ENCODE data around the gene NOL9.

NOL9 gene

DNA sequence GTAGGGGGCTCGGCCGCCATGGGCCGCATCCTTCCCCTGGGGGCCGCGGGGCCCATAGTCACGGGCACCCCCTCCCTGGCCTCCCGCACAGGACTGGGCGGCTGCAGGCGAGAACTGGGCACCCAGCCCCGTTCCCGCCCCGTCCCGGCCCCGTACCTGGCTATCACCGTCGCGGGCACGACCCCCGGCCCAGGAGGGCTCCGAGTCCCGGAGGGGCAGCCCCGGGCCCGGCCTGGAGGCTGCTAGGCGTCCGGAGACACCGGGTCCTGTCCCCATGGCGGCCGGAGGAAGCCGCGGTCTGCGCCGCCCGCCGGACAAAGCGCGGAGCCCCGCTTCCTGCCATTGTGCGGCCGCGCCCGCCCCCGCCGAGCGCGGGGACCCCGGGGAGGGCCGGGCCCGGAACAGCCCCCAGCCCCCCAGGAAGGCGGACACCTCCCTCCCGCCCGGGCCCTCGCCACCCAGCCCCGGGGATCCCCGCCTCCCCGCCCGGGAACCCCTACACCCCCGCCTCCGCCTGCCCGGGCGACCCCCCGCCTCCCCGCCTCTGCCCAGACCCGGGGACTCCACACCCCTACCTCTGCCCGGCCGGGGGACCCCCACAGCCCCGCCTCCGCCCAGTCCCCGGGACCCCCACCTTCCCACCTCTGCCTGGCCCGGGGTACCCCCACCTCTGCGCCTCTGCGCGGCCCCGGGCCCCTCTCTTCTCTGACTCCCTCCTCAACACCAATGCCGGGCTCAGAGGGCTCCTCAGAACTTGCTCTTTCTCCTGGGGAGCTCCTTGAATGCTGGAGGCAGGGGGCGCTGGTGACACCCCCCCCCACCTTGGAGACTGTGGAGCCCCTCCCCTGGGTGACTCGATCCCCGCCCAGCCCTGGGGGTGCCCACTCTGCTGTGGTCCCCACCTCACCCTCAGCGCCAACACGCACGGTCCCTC, 68.9 kb downstream of the NOL9 start:
- no peak for DNase-seq

DNA sequence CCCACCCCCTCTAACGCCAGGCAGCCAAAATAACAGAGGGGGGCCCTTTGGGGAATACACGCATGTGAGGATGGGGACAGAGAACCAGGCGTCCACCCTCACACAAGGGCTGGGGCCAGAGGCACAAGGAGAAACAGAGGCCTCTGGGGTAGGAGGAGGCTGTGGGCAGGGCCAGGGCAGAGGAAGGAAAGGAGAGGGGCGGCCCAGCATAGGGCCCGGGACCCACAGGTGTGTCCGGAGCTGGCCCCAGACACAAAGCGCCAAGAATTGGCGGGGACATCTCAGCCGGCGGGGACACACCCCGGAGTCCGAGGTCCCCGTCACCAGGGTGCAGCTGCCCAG, 69.5 kb downstream of the NOL9 start:
- DNase-seq = no peak

DNA sequence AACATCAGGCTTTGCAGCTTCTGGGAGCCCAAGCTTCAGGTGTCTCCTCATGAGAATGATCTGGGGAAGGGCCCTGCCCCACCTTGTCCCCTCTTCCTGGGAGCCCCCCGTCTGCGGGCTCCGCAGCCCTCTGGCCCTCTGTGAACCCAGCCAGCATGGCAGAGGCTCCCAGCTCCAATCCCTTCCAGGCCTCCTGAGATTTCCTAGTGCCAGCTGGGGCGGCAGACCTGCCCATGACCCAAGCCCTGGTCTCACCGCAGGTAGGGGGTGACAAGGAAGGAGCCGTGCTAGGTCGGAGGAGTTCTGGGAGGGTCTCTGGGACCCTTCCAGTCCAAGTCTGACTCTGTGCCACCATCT, 70.6 kb downstream of the NOL9 start:
- no peak for DNase-seq

DNA sequence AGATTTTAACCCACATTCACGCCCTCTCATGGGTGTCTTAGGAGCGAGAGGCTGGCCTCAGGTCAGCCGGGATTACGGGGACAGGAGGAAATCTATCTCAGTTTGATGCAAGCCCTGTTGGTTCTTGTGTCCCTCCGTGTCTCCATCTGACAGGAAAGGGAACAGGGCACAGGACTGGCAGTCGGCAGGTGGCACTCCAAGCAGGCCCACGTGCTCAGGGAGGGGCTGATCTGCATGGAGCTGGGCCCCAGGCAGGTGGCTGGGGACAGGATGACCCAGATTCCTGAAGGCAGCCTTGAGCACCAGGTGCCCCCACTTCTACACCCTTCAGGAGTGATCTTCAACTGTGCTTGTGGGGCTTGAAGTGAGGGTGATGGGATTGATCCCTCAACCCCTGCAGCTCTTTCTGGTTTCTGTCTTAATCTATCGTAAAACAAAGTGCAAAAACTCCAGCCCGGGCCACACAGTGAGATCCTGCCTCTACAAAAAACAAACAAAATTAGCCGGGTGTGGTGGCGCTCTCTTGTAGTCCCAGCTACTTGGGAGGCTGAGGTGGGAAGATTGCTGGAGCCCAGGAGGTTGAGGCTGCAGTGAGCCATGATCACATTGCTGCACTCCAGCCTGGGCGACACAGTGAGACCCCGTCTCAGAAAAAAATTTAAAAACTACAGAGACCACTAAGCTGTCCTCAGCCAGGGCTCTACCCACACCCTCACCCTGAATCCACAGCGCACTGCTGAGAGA, 71.1 kb downstream of the NOL9 start:
- no peak for DNase-seq

- no peak for DNase-seq
Measured at GRCh38 chr1:6481820-6482219, 72.5 kb downstream of the NOL9 start.

DNA sequence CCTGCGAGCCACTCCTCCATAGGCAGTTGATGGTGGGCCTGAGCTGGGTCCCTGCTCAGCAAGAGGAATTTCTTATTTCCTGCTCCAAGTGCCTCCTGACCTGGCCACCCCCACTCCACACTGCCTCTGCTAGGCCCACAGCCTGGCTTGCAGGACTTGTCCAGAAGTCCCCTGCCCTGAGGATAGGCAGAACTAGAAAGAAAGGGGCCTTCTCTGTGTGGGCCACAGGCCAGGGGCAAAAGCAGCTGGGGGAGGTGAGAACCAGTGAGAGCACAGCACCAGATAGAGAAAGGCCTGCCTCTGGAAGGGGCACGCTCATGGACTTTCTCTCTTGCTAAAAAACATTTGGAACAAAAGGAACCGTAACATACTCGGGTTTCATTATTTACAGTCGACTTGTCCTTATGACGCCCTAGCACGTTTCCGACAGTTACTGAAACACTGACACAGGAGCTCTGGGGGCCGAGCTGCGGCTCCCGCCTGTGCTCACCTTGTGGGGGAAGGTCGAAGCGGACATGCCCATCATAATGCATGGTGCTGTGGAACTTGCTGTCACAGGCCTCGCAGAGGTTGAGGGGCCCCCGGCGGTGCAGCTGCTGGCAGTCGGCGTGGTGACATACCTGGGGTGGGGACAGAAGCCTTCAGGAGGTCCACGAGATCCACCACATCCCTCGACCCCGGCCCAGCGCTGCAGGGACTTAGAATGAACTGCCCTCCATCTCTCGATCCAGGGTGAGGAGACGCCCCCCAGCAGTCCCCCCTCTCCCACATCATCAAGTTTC, 77.1 kb downstream of the NOL9 start:
- DNase-seq = no peak

DNA sequence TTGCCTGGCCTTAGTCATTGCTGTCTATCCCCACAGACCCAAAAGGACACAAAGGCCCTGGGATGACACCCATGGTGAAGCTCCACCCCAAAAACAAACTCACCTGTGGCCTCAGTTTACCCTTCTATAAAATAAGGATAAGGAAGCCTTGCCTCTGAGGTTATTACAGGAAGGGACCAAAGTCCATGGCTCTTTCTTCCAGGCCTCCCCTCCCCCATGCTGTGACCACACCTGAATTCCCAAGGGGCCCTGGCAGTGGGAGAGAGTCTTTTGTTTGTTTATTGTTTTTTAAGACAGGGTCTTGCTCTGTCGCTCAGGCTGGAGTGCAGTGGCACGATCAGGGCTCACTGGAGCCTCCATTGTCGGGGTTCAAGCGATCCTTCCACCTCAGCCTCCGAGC, 77.8 kb downstream of the NOL9 start:
- DNase-seq = no peak

DNA sequence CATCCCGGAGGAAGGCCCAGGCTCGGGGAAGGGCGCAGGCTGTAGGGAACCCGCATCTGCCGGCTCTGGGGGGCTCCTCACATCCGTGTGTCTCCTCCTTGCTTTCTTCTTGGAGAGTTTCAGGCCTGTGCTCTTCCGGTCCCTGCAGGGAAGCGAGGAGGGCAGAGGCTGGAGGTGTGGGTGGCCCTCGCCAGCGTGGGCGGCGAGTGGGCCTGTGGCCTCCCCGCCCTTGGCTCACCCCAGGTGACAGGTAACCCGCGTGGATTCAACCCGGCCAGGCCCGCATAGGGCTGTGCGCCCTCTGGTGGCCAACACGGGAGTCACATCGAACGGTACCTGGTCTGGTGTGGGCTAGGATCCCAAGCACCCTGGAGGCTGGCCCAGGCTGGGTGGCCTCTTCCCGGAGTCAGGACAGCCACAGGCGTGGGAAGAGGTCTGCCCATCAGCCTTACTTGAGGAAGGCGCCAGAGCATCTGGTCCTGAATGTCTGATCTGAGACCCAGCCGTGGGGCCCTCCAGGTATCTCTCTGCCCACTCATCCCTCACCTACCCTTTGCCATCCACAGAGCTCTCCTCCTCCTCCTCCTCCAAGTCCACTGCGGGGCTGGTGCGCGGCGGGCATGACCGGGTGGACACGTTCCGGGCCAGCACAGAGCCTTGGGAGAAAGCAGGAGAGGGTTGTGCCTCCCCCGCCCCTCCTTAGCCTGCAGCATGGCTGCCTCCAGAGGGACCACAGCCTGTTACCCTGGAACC, 78.8 kb downstream of the NOL9 start:
- DNase-seq = no peak

DNA sequence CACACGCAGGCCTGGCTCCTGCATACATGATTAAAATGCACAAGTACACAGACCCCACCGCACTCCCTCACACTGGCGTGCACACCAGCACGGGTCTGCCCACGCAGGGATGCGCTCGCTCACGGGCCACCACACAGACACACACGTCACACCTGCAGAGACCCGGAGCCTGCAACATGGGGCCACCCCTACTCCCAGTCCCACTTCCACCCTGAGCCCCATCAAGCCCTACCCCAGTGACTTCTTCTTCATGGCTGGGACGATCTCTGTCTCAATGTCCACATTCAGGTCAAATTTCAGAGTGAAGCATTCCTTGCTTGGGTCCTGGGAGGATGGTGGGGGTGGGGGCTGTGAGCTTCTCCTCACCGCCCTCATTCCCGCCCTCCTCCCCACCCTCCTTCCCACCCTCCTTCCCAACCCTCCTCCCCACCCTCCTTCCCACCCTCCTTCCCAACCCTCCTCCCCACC, 79.5 kb downstream of the NOL9 start:
- no peak for DNase-seq

DNA sequence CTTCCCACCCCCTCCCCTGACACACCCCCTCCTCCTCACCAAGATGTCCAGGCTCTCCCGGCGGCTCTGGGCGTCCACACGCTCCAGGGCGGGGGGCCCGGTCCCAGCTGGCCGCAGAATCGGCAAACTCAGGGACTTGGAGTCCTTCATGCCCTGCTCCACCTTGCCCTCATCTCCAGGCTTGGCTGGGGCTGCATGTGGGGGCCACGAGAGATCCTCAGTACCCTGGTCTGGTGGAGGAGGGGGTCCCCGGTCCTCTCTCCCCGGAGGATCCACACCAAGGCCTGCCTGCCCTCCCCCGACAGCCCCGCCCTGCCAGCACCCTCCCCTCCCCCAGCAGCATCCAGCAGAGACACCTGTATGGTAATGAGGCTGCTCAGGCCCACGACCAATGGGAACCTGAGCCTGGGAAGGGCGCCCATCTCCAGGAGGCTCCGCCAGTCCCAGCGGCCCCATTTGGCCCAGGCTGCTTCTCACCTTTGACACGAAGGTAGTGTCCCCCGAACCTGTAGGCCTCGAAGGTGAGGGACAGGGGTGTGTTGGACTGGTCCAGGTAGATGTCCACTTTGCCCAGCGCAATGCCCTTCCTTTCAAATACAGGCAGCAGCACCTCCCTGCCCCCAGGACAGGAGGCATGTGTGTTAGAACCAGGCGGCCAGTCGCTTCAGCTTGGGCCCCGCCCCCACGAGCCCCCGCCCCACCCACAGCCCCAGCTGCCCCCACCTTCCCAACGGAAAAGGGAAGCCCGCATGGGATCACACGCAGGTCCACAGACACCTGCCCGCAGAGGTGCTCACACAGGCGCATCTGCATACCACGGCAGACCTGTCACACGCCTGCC, 80.1 kb downstream of the NOL9 start:
- DNase-seq = peak; percentile 32

DNA sequence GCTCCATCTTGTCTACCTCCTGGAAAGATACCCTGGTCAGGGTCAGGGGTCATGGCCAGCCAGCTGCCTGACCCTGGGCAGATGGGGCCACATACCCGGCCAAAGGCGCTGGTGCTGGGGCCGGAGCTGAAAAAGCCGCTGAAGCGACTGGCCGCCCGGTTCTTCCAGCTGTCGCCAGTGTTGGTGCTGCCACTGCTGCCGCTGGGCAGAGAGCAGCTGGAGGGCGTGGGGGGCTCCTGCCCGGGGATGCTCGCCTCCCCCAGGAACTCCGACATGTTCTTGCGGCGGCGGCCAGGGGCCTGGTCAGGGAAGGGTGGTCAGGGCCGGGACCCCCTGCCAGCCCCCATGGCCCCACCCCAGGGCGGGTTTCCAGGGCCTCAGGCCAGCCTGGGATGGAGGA, 81.2 kb downstream of the NOL9 start:
- no peak for DNase-seq

- DNase-seq = no peak
Measured at GRCh38 chr1:6472391-6472790, 81.9 kb downstream of the NOL9 start.

DNA sequence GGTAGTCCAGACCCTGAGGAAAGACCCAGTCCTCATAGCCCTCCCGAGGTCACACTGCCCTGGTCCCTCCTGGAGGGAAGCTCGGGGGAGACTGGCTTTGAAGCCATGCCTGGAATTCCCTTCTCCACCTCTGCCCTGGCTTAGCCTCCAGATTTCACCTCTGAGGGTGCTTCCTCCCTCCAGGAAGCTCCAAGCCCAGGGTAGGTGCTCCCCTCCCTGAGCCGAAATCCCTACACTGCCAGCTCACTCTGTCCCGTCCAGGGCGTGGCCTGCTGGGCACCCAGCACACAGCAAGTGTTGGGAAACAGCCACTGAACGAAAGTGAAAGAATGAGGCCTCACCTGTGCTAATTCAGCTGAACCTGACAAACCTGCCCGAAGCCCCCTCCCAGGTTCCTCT, 82.3 kb downstream of the NOL9 start:
- DNase-seq = no peak

All from NCI-H2107 (cell line).